ENCODE results near the gene SERPING1.

Gene SERPING1

GRCh38 chr11:57597461-57597915 lies at the start of gene SERPING1:
Gene SERPING1, plus strand, starts transcription at chr11:57597685. Its CDS starts 586 bp downstream, at chr11:57598271.
- no peak for DNase-seq (ENCODE audit: low read depth)

- DNase-seq (ENCODE audit: low read depth), result no peak
Observed at GRCh38 chr11:57547854-57548377, 49.6 kb upstream of the SERPING1 start.

- DNase-seq (ENCODE audit: low read depth), result no peak
Observed at GRCh38 chr11:57549983-57550382, 47.5 kb upstream of the SERPING1 start.

- DNase-seq (ENCODE audit: low read depth), result no peak
Observed at GRCh38 chr11:57551941-57552340, 45.5 kb upstream of the SERPING1 start.

GRCh38 chr11:57552479-57552878 lies 45.0 kb upstream of the SERPING1 start:
- DNase-seq (ENCODE audit: low read depth), result no peak

- no peak for DNase-seq (ENCODE audit: low read depth)
Observed at GRCh38 chr11:57555393-57555792, 42.1 kb upstream of the SERPING1 start.

GRCh38 chr11:57556041-57556440 lies 41.4 kb upstream of the SERPING1 start:
- no peak for DNase-seq (ENCODE audit: low read depth)

- DNase-seq (ENCODE audit: low read depth), result no peak
Observed at GRCh38 chr11:57560146-57560545, 37.3 kb upstream of the SERPING1 start.

- DNase-seq (ENCODE audit: low read depth), result no peak
Observed at GRCh38 chr11:57562596-57562995, 34.9 kb upstream of the SERPING1 start.

GRCh38 chr11:57566005-57566904 lies 31.2 kb upstream of the SERPING1 start:
- DNase-seq (ENCODE audit: low read depth), result no peak

GRCh38 chr11:57566905-57567514 lies 30.5 kb upstream of the SERPING1 start:
- no peak for DNase-seq (ENCODE audit: low read depth)

- peak; percentile 46 for DNase-seq (ENCODE audit: low read depth)
Observed at GRCh38 chr11:57567515-57568329, 29.8 kb upstream of the SERPING1 start, which contains the start of gene UBE2L6. Gene UBE2L6, minus strand, starts transcription at chr11:57567672. Its CDS starts 61 bp downstream, at chr11:57567611.

GRCh38 chr11:57568330-57568766 lies 29.1 kb upstream of the SERPING1 start:
- DNase-seq (ENCODE audit: low read depth), result peak; percentile 88

GRCh38 chr11:57571606-57572005 lies 25.9 kb upstream of the SERPING1 start:
- DNase-seq (ENCODE audit: low read depth), result no peak

GRCh38 chr11:57574061-57574460 lies 23.4 kb upstream of the SERPING1 start:
- DNase-seq (ENCODE audit: low read depth), result no peak

- no peak for DNase-seq (ENCODE audit: low read depth)
Observed at GRCh38 chr11:57584341-57584740, 13.1 kb upstream of the SERPING1 start.

- no peak for DNase-seq (ENCODE audit: low read depth)
Observed at GRCh38 chr11:57585301-57585700, 12.2 kb upstream of the SERPING1 start.

GRCh38 chr11:57586711-57587245 lies 10.7 kb upstream of the SERPING1 start:
- DNase-seq (ENCODE audit: low read depth), result no peak

GRCh38 chr11:57588046-57588710 lies 9.3 kb upstream of the SERPING1 start:
- no peak for DNase-seq (ENCODE audit: low read depth)

- no peak for DNase-seq (ENCODE audit: low read depth)
Observed at GRCh38 chr11:57596266-57596885, 1.1 kb upstream of the SERPING1 start.
